ENCODE measurements around the gene NCKAP1. TPM values are rescaled to one million over a fixed set of nuclear protein-coding genes. Genes with fewer than 3 reads are reported as not detected.
"Not testable (repeated sequence)": the region's sequence is repeated elsewhere in the genome, so short reads cannot be mapped to it uniquely, and the experiment has no call there.

The NCKAP1 gene
- total RNA-seq, 1 donor, result 1.6 TPM

- no peak for DNase-seq (ENCODE audit: low read depth in 2 of 3, low spot score in 2 of 3)
Measured at GRCh38 chr2:182915369-182916326, 122.6 kb downstream of the NCKAP1 start.

- no peak for DNase-seq (ENCODE audit: low read depth in 2 of 3, low spot score in 2 of 3)
Measured at GRCh38 chr2:182914852-182915251, 123.4 kb downstream of the NCKAP1 start.

- no peak for DNase-seq (ENCODE audit: low read depth in 2 of 3, low spot score in 2 of 3)
Measured at GRCh38 chr2:182913064-182913463, 125.2 kb downstream of the NCKAP1 start.

GRCh38 chr2:182912518-182912915, 125.7 kb downstream of the NCKAP1 start:
- no peak for DNase-seq (ENCODE audit: low read depth in 2 of 3, low spot score in 2 of 3)

- no peak for DNase-seq (ENCODE audit: low read depth in 2 of 3, low spot score in 2 of 3)
Measured at GRCh38 chr2:182911813-182912517, 126.3 kb downstream of the NCKAP1 start.

GRCh38 chr2:182910965-182911364, 127.3 kb downstream of the NCKAP1 start:
- DNase-seq (ENCODE audit: low read depth in 2 of 3, low spot score in 2 of 3), result no peak

- no peak for DNase-seq (ENCODE audit: low read depth in 2 of 3, low spot score in 2 of 3)
Measured at GRCh38 chr2:182907081-182907830, 131.0 kb downstream of the NCKAP1 start.

GRCh38 chr2:182906454-182906853, 131.8 kb downstream of the NCKAP1 start:
- no peak for DNase-seq (ENCODE audit: low read depth in 2 of 3, low spot score in 2 of 3)

GRCh38 chr2:182904844-182905243, 133.4 kb downstream of the NCKAP1 start:
- DNase-seq (ENCODE audit: low read depth in 2 of 3, low spot score in 2 of 3), result no peak

- DNase-seq (ENCODE audit: low read depth in 2 of 3, low spot score in 2 of 3), result no peak
Measured at GRCh38 chr2:182903566-182903965, 134.7 kb downstream of the NCKAP1 start.

GRCh38 chr2:182901748-182902147, 136.5 kb downstream of the NCKAP1 start:
- DNase-seq (ENCODE audit: low read depth in 2 of 3, low spot score in 2 of 3), result no peak

GRCh38 chr2:182898718-182899117, 139.5 kb downstream of the NCKAP1 start:
- DNase-seq (ENCODE audit: low read depth in 2 of 3, low spot score in 2 of 3), result no peak

- DNase-seq (ENCODE audit: low read depth in 2 of 3, low spot score in 2 of 3), result no peak
Measured at GRCh38 chr2:182897137-182897536, 141.1 kb downstream of the NCKAP1 start.

- DNase-seq (ENCODE audit: low read depth in 2 of 3, low spot score in 2 of 3), result no peak
Measured at GRCh38 chr2:182895798-182896197, 142.5 kb downstream of the NCKAP1 start.

GRCh38 chr2:182895169-182895568, 143.1 kb downstream of the NCKAP1 start:
- no peak for DNase-seq (ENCODE audit: low read depth in 2 of 3, low spot score in 2 of 3)

GRCh38 chr2:182894174-182894573, 144.1 kb downstream of the NCKAP1 start:
- no peak for DNase-seq (ENCODE audit: low read depth in 2 of 3, low spot score in 2 of 3)

- no peak for DNase-seq (ENCODE audit: low read depth in 2 of 3, low spot score in 2 of 3)
Measured at GRCh38 chr2:182893666-182894065, 144.6 kb downstream of the NCKAP1 start.

GRCh38 chr2:182893035-182893434, 145.2 kb downstream of the NCKAP1 start:
- not testable (repeated sequence) for DNase-seq (ENCODE audit: low read depth in 2 of 3, low spot score in 2 of 3)

- DNase-seq (ENCODE audit: low read depth in 2 of 3, low spot score in 2 of 3), result no peak
Measured at GRCh38 chr2:182891611-182892010, 146.6 kb downstream of the NCKAP1 start.

GRCh38 chr2:182890773-182891378, 147.4 kb downstream of the NCKAP1 start:
- no peak for DNase-seq (ENCODE audit: low read depth in 2 of 3, low spot score in 2 of 3)

GRCh38 chr2:182890305-182890704, 148.0 kb downstream of the NCKAP1 start:
- no peak for DNase-seq (ENCODE audit: low read depth in 2 of 3, low spot score in 2 of 3)
